PFSK-1 (cell line): ENCODE results near the gene C1S.

Source experiments
- FOXP2 ChIP-seq: optimal IDR thresholded peaks from 2 replicates; pipeline ENCODE3; 2011; ENCODE audit warnings: borderline replicate concordance, control low read depth, inconsistent platforms; ENCODE audit not compliant: insufficient read depth; ENCODE audit errors: extremely low read length, extremely low read depth
- POLR2AphosphoS5 ChIP-seq: IDR thresholded peaks from 2 replicates; pipeline ENCODE4 v1.6.1; 2012; ENCODE audit warnings: low read depth, mild to moderate bottlenecking, control low read depth, low read length, moderate library complexity
- SIN3A ChIP-seq: IDR thresholded peaks from 2 replicates; pipeline ENCODE4 v1.6.1; 2012; ENCODE audit warnings: mild to moderate bottlenecking, low read length, moderate library complexity, borderline replicate concordance; ENCODE audit not compliant: insufficient read depth
- TAF1 ChIP-seq: IDR thresholded peaks from 2 replicates; pipeline ENCODE4 v1.6.1; 2012; ENCODE audit warnings: low read length, control low read depth, borderline replicate concordance; ENCODE audit not compliant: insufficient read depth
- TF ChIP-seq, protein P1 (sequence below), 2 experiments: IDR thresholded peaks; 2 replicates each; pipeline versions ENCODE4 v1.6.1 to v1.8.0; 2011 to 2012; ENCODE audit warnings: low read depth in 2 of 2, low read length in 2 of 2, control low read depth in 1 of 2, inconsistent platforms in 1 of 2, mild to moderate bottlenecking in 1 of 2, moderate library complexity in 1 of 2; ENCODE audit not compliant: insufficient read depth in 1 of 2

The C1S gene

DNA sequence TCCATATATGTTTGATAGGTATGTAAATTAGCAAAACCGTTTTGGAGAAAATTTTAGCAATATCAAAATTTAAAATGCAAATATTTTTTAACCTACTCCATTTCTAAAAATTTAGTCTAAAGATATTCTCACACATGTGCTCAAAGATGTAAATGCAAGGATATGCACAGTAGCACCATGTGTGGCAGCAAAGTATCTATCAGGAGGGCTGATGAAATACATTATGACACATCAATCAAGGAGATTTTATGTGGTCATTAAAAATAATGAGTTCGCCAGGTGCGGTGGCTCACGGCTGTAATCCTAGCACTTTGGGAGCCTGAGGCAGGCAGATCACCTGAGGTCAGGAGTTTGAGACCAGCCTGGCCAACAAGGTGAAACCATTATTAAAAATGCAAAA is 39.7 kb downstream of the C1S start:
- TF ChIP-seq POLR2AphosphoS5, result no peak
- no peak for TF ChIP-seq TAF1
- TF ChIP-seq FOXP2, result no peak
- TF ChIP-seq, protein P1, sequence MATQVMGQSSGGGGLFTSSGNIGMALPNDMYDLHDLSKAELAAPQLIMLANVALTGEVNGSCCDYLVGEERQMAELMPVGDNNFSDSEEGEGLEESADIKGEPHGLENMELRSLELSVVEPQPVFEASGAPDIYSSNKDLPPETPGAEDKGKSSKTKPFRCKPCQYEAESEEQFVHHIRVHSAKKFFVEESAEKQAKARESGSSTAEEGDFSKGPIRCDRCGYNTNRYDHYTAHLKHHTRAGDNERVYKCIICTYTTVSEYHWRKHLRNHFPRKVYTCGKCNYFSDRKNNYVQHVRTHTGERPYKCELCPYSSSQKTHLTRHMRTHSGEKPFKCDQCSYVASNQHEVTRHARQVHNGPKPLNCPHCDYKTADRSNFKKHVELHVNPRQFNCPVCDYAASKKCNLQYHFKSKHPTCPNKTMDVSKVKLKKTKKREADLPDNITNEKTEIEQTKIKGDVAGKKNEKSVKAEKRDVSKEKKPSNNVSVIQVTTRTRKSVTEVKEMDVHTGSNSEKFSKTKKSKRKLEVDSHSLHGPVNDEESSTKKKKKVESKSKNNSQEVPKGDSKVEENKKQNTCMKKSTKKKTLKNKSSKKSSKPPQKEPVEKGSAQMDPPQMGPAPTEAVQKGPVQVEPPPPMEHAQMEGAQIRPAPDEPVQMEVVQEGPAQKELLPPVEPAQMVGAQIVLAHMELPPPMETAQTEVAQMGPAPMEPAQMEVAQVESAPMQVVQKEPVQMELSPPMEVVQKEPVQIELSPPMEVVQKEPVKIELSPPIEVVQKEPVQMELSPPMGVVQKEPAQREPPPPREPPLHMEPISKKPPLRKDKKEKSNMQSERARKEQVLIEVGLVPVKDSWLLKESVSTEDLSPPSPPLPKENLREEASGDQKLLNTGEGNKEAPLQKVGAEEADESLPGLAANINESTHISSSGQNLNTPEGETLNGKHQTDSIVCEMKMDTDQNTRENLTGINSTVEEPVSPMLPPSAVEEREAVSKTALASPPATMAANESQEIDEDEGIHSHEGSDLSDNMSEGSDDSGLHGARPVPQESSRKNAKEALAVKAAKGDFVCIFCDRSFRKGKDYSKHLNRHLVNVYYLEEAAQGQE (IDR thresholded peaks at IDR 0.05; ENCODE audit: insufficient read depth in 1 of 2, low read depth in 2 of 2, low read length in 2 of 2), result no peak
- TF ChIP-seq SIN3A, result no peak

DNA sequence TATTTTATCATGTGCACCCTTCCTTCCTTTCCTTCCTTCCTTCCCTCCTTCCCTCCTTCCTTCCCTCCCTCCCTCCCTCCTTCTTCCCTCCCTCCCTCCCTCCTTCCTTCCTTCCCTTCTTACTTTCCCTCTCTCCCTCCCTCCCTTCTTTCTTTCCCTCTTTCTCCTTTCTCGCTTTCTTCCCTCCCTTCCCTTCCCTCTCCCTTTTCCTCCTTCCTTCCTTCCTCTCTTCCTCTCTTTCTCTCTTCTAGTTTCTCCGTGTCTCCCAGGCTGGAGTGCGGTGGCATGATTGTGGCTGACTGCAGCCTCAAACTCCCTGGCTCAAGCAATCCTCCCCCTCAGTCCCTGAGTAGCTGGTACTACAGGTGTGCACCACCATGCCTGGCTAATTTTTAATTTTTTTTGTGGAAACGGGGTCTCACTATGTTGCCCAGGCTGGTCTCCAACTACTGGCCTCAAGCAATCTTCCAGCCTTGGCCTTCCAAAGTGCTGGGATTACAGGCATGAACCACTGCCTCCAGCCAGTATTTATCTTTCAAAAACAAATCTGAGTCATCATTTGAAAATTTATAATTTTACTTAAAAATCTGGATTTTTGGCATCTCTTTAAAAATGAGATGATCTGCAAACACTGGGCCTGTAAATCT is 40.7 kb downstream of the C1S start:
- no peak for TF ChIP-seq SIN3A

DNA sequence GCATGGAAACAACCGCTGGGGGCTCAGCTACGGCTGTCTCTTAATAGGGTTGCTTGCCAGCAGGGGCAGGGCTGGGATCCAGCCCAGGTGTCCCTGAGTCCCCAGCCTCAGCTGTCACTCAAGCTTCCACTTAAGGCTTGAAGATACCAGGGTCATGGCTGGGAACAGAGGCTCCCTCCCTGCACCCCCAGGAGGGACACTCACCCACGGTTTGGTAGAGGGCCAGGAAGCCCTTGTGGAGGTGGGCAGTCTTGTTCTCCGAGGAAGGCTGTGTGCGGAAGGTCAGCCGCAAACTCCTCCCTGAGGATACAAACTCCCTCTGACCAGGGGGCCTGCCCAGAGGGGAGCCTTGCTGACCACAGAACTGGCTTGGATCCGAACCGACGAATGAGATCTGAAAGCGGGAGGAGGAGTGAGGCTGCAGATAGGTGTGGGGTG is 41.2 kb downstream of the C1S start:
- TF ChIP-seq, protein P1 (IDR thresholded peaks at IDR 0.05; ENCODE audit: insufficient read depth in 1 of 2, low read depth in 2 of 2, low read length in 2 of 2), result no peak
- TF ChIP-seq SIN3A (no peak), FOXP2 (no peak), POLR2AphosphoS5 (no peak), TAF1 (no peak)

DNA sequence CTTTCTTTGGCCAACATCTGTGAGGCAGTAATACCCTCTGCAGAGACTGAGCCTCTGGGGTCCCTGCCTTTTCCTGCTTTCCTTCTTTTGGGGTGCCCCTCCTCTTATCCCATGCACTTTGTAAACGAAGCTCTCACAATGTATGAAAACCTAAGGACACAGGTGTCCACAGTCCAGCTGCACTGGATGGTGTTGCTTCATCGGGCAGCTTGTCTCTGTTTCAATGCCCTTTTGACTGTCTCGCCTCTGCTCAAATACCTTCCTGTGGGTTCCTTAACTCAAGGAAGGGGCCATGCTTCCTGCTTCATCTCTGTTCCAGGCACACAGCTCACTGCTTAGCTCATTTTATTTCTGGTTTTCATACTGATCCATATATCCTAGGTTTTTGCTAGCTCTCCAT is 42.1 kb downstream of the C1S start:
- TF ChIP-seq TAF1, result no peak
- TF ChIP-seq FOXP2, result no peak
- TF ChIP-seq, protein P1 (IDR thresholded peaks at IDR 0.05; ENCODE audit: insufficient read depth in 1 of 2, low read depth in 2 of 2, low read length in 2 of 2), result no peak
- TF ChIP-seq SIN3A, result no peak
- no peak for TF ChIP-seq POLR2AphosphoS5

DNA sequence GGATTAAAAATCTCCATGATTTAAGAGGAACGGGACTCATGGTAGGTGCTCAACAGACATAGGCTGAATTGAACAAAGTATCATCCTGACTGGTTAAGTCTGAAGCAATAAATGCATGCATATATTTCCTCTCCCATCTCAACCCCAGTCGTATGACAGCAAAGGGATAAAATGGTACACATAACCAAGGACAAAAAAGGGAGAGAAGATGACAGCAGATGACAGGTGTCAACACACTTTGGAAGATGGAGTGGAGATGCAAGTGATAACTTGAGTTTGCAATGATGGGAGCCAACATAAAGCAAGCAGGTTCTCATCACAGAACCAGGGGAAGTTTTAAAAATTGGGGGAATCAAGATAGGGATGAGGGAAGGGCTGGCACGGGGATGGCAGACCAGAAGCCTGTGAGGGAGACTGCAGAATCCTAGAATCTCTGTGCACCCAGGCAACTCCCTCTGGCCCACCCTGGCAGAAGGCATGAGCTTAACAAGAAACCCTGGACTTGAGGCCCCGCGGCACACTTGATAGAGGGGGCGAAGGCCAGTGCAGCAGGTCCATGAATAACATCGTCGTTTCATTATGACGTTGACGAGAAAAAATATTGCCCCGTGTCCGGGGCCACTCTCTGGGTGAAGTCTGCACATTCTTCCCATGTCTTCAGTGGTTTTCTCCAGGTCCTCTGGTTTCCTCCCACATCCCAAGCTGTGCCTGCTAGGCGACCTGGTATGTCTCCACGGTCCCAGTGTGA is 43.5 kb downstream of the C1S start:
- TF ChIP-seq SIN3A (no peak), TAF1 (no peak)
- TF ChIP-seq, protein P1 (IDR thresholded peaks at IDR 0.05; ENCODE audit: insufficient read depth in 1 of 2, low read depth in 2 of 2, low read length in 2 of 2), result no peak
